Tongue (tissue), 2 donors: ENCODE data around the gene MAGEB17. TPM values are rescaled to one million over a fixed set of nuclear protein-coding genes. Genes with fewer than 3 reads are reported as not detected.
"Not testable (repeated sequence)": the region's sequence is repeated elsewhere in the genome, so short reads cannot be mapped to it uniquely, and the experiment has no call there.

Source experiments
- DNase-seq: peaks from one replicate; pipeline ENCODE4 v3.0.0-alpha.2; 2015
- total RNA-seq: library from RNA; depleted of rRNA; stranded (reverse); fragments of >200 nt; gene quantifications from one replicate; pipeline ENCODE4 v1.2.3, GENCODE V29; 2014

Gene MAGEB17
- total RNA-seq, 1 donor from 2014 or later = not detected

- DNase-seq = no peak
Measured at GRCh38 chrX:16156692-16157331, 10.5 kb upstream of the MAGEB17 start.

- no peak for DNase-seq
Measured at GRCh38 chrX:16160729-16161128, 6.6 kb upstream of the MAGEB17 start.

- not testable (repeated sequence) for DNase-seq
Measured at GRCh38 chrX:16161173-16161572, 6.1 kb upstream of the MAGEB17 start.

GRCh38 chrX:16162391-16162790 is 4.9 kb upstream of the MAGEB17 start:
- no peak for DNase-seq

- DNase-seq = no peak
Measured at GRCh38 chrX:16164748-16165147, 2.5 kb upstream of the MAGEB17 start.

GRCh38 chrX:16171039-16171438 is 3.8 kb downstream of the MAGEB17 start:
- no peak for DNase-seq

GRCh38 chrX:16171944-16172343 is 4.7 kb downstream of the MAGEB17 start:
- DNase-seq = no peak

- DNase-seq = no peak
Measured at GRCh38 chrX:16172391-16172790, 5.1 kb downstream of the MAGEB17 start.

GRCh38 chrX:16175329-16176061 is 8.2 kb downstream of the MAGEB17 start:
- DNase-seq = no peak

GRCh38 chrX:16177260-16177659 is 10.0 kb downstream of the MAGEB17 start:
- DNase-seq = no peak

- not testable (repeated sequence) for DNase-seq
Measured at GRCh38 chrX:16183843-16184242, 16.6 kb downstream of the MAGEB17 start.

GRCh38 chrX:16185725-16186136 is 18.4 kb downstream of the MAGEB17 start:
- DNase-seq = peak; percentile 0

- no peak for DNase-seq
Measured at GRCh38 chrX:16186380-16187007, 19.2 kb downstream of the MAGEB17 start.

GRCh38 chrX:16187024-16187760 is 19.9 kb downstream of the MAGEB17 start:
- DNase-seq = no peak

- DNase-seq = no peak
Measured at GRCh38 chrX:16188687-16189086, 21.4 kb downstream of the MAGEB17 start.

GRCh38 chrX:16191605-16192004 is 24.3 kb downstream of the MAGEB17 start:
- no peak for DNase-seq

GRCh38 chrX:16196829-16197228 is 29.5 kb downstream of the MAGEB17 start:
- DNase-seq = no peak

- DNase-seq = no peak
Measured at GRCh38 chrX:16199343-16199742, 32.1 kb downstream of the MAGEB17 start.

- no peak for DNase-seq
Measured at GRCh38 chrX:16202943-16203342, 35.7 kb downstream of the MAGEB17 start.

GRCh38 chrX:16204538-16204937 is 37.3 kb downstream of the MAGEB17 start:
- no peak for DNase-seq

- no peak for DNase-seq
Measured at GRCh38 chrX:16205840-16206239, 38.6 kb downstream of the MAGEB17 start.

GRCh38 chrX:16207634-16208033 is 40.4 kb downstream of the MAGEB17 start:
- DNase-seq = no peak

- no peak for DNase-seq
Measured at GRCh38 chrX:16208601-16209000, 41.3 kb downstream of the MAGEB17 start.
